CD14-positive monocyte (primary cell): Measurements from ENCODE around the gene KCNQ1. TPM values are rescaled to one million over a fixed set of nuclear protein-coding genes. Genes with fewer than 3 reads are reported as not detected.

ENCODE experiments used
- DNase-seq, 3 donors: peaks; one replicate each; pipeline ENCODE4 v3.0.0-alpha.2; 2011 to 2022
- H2AFZ ChIP-seq: 2 replicates; pipeline ENCODE4 v1.6.0; 2012; ENCODE audit warnings: mild to moderate bottlenecking, low read depth, low read length, inconsistent platforms; ENCODE audit not compliant: insufficient read depth, poor library complexity, severe bottlenecking
- H3K27ac ChIP-seq, 2 donors: 1 replicate in 1 of 2; 2 replicates in 1 of 2; pipeline ENCODE4 v1.5.1; 2012 to 2013; ENCODE audit warnings: low read length in 2 of 2, control low read depth in 1 of 2, inconsistent platforms in 1 of 2, low read depth in 1 of 2, mild to moderate bottlenecking in 1 of 2
- H3K27me3 ChIP-seq, 2 donors: one replicate each; pipeline versions ENCODE4 v1.6.0 to v1.6.1; 2011 to 2013; ENCODE audit warnings: low read length in 2 of 2; ENCODE audit not compliant: control insufficient read depth in 2 of 2, insufficient read depth in 2 of 2
- H3K36me3 ChIP-seq, 2 donors: replicated peaks in 1 of 2; 1 replicate in 1 of 2; 2 replicates in 1 of 2; pipeline versions ENCODE4 v1.5.1 to v1.6.1; 2012 to 2013; ENCODE audit warnings: low read length in 2 of 2, control low read depth in 1 of 2, inconsistent platforms in 1 of 2, mild to moderate bottlenecking in 1 of 2; ENCODE audit not compliant: insufficient read depth in 2 of 2, control insufficient read depth in 1 of 2
- H3K4me1 ChIP-seq, 2 donors: 1 replicate in 1 of 2; 2 replicates in 1 of 2; pipeline versions ENCODE4 v1.5.1 to v1.6.1; 2012 to 2013; ENCODE audit warnings: low read length in 2 of 2, control low read depth in 1 of 2, inconsistent platforms in 1 of 2, mild to moderate bottlenecking in 1 of 2, moderate library complexity in 1 of 2; ENCODE audit not compliant: insufficient read depth in 2 of 2, control insufficient read depth in 1 of 2
- H3K4me2 ChIP-seq: replicated peaks from 2 replicates; pipeline ENCODE3; 2012; ENCODE audit warnings: low read length, moderate library complexity, mild to moderate bottlenecking; ENCODE audit not compliant: poor library complexity, severe bottlenecking; ENCODE audit errors: extremely low read depth
- H3K4me3 ChIP-seq, 3 experiments: fragments of 200-600 bp in 1 of 3; sonication (generic) in 1 of 3; replicated peaks in 1 of 3; 1 replicate in 2 of 3; 2 replicates in 1 of 3; pipeline ENCODE4 v1.5.1; 2011 to 2013; ENCODE audit warnings: low read length in 3 of 3, mild to moderate bottlenecking in 3 of 3, control low read depth in 2 of 3, low read depth in 2 of 3, inconsistent platforms in 1 of 3, moderate library complexity in 1 of 3
- H3K79me2 ChIP-seq: 2 replicates; pipeline ENCODE4 v1.6.0; 2012; ENCODE audit warnings: mild to moderate bottlenecking, control low read depth, inconsistent platforms, low read length, moderate library complexity; ENCODE audit not compliant: insufficient read depth
- H3K9ac ChIP-seq: 2 replicates; pipeline ENCODE4 v1.6.0; 2017; ENCODE audit warnings: low read length, mild to moderate bottlenecking; ENCODE audit not compliant: insufficient read depth, poor library complexity, severe bottlenecking
- H3K9me3 ChIP-seq, 2 donors: replicated peaks in 1 of 2; 1 replicate in 1 of 2; 2 replicates in 1 of 2; pipeline versions ENCODE4 v1.5.1 to v1.6.1; 2012 to 2013; ENCODE audit warnings: low read length in 2 of 2, control low read depth in 1 of 2; ENCODE audit not compliant: control insufficient read depth in 1 of 2, insufficient read depth in 1 of 2
- H4K20me1 ChIP-seq: 2 replicates; pipeline ENCODE4 v1.6.0; 2012; ENCODE audit warnings: mild to moderate bottlenecking, low read length, control low read depth, moderate library complexity; ENCODE audit not compliant: insufficient read depth
- H3K27ac Mint-ChIP-seq, 7 donors: one replicate each; pipeline ENCODE4 v1.8.0; 2020; ENCODE audit warnings: mild to moderate bottlenecking in 7 of 7, mixed read lengths in 7 of 7, moderate library complexity in 6 of 7, inconsistent platforms in 2 of 7
- H3K27me3 Mint-ChIP-seq, 3 donors: one replicate each; pipeline ENCODE4 v1.8.0; 2021 to 2022; ENCODE audit warnings: low read depth in 3 of 3, mild to moderate bottlenecking in 3 of 3, mixed read lengths in 3 of 3, moderate library complexity in 3 of 3, inconsistent platforms in 1 of 3
- H3K36me3 Mint-ChIP-seq, 2 donors: one replicate each; pipeline ENCODE4 v1.8.0; 2020; ENCODE audit warnings: mixed read lengths in 2 of 2, inconsistent platforms in 1 of 2, mild to moderate bottlenecking in 1 of 2
- H3K4me1 Mint-ChIP-seq: one replicate; pipeline ENCODE4 v1.8.0; 2020; ENCODE audit warnings: mild to moderate bottlenecking, mixed read lengths
- H3K4me3 Mint-ChIP-seq, 2 donors: one replicate each; pipeline ENCODE4 v1.8.0; 2020; ENCODE audit warnings: mild to moderate bottlenecking in 2 of 2, mixed read lengths in 2 of 2, moderate library complexity in 1 of 2
- H3K9me3 Mint-ChIP-seq, 7 donors: one replicate each; pipeline ENCODE4 v1.8.0; 2020 to 2022; ENCODE audit warnings: mixed read lengths in 7 of 7, mild to moderate bottlenecking in 6 of 7, moderate library complexity in 6 of 7, inconsistent platforms in 2 of 7
- WGBS: methylation state at CpG from one replicate; pipeline ENCODE4 v1.1.5; 2013; ENCODE audit warnings: missing lambda C conversion rate; ENCODE audit not compliant: insufficient coverage; 5-methylcytosine and 5-hydroxymethylcytosine counted together
- intact Hi-C, 2 donors: fragments of 100-400 bp; cut with micrococcal nuclease; formaldehyde crosslinking; loops; one replicate each; pipeline versions ENCODE4 v1.15.0 to v1.15.1; 2023
- polyA plus RNA-seq, 3 donors: library from polyadenylated mRNA; depleted of rRNA in 1 of 3; unstranded in 2 of 3; stranded (reverse) in 1 of 3; fragments of 300-500 nt in 2 of 3; fragments of >200 nt in 1 of 3; fragmentation: Illumina TruSeq in 2 of 3; gene quantifications; 1 replicate in 2 of 3; 2 replicates in 1 of 3; pipeline ENCODE4 v1.2.3, GENCODE V29; 2012 to 2021
- TF ChIP-seq, protein P1 (sequence below): fragments of 200-600 bp; IDR thresholded peaks from one replicate; pipeline ENCODE4 v1.8.0; 2022; ENCODE audit warnings: antibody characterized with exemption, mild to moderate bottlenecking

Gene KCNQ1
- polyA plus RNA-seq, 3 donors: 14.9 to 31.8 (median 21.6) TPM

- TF ChIP-seq, protein P1, sequence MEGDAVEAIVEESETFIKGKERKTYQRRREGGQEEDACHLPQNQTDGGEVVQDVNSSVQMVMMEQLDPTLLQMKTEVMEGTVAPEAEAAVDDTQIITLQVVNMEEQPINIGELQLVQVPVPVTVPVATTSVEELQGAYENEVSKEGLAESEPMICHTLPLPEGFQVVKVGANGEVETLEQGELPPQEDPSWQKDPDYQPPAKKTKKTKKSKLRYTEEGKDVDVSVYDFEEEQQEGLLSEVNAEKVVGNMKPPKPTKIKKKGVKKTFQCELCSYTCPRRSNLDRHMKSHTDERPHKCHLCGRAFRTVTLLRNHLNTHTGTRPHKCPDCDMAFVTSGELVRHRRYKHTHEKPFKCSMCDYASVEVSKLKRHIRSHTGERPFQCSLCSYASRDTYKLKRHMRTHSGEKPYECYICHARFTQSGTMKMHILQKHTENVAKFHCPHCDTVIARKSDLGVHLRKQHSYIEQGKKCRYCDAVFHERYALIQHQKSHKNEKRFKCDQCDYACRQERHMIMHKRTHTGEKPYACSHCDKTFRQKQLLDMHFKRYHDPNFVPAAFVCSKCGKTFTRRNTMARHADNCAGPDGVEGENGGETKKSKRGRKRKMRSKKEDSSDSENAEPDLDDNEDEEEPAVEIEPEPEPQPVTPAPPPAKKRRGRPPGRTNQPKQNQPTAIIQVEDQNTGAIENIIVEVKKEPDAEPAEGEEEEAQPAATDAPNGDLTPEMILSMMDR: no peak
- Histone ChIP-seq H3K27ac (no peak overlapping the region), H4K20me1 (peaks cover 83% of the 10 kb centered on the region), H3K36me3 (peaks cover 7 to 25% of the 10 kb centered on the region in 2 donors), H3K27me3 (no peaks in the 10 kb centered on the region), H3K4me3 (no peak overlapping the region), H3K79me2 (no peaks in the 10 kb centered on the region), H3K4me1 (no peaks in the 10 kb centered on the region), H3K9ac (no peak overlapping the region), H2AFZ (no peak overlapping the region), H3K4me2 (no peak overlapping the region), H3K9me3 (no peaks in the 10 kb centered on the region)
- Mint-ChIP-seq H3K4me3 (no peak overlapping the region), H3K36me3 (peaks cover 26 to 40% of the 10 kb centered on the region in 2 donors), H3K4me1 (peaks cover 3% of the 10 kb centered on the region), H3K9me3 (peaks cover 0 to 2% (median 0%) of the 10 kb centered on the region in 7 donors), H3K27me3 (peaks cover 0 to under 1% (median 0%) of the 10 kb centered on the region in 3 donors), H3K27ac (peak overlapping the region in 1 of 7 donors; percentile 41)
- 88% methylated on average over 1 of the region's 7 CpGs for WGBS
- intact Hi-C loops: no loop called here
- no peak for DNase-seq
These were observed 270.1 kb downstream of the KCNQ1 start for GRCh38 chr11:2714871-2715270.

DNA sequence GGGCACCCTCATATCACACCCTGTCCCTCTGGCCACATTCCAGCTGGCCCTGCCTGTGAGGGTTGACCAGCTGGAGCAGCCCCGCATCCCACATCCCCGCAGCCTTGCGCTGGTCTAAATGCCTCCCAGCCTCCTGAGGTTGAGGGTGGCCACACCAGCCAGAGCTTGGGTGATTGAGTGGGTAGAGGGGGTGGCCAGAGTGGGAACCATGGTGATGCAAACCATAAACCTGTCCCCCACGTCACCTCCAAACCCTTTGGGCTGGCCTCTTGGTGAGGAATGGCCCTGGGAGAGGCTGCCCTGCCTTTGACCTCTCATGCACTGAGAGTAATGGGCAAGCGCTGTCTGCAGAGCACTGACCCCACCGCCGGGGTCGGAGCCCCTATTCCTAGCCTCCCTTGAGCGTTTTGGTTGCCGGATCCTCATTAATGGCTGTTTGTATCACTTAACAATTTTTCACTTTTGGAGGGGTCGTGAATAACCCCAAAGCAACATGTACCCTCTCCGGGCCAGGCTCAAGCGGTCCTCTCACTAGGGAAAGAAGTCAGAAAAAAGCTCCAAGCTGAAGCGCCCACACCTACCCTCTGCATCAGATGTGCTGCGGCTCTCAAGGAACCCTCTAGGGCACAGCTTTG lies 271.0 kb downstream of the KCNQ1 start:
- H3K27me3 Mint-ChIP-seq: peaks cover 0 to 3% (median 0%) of the 10 kb centered on the region in 3 donors
- no peak overlapping the region for H3K4me3 Mint-ChIP-seq
- no peaks in the 10 kb centered on the region for H3K79me2 ChIP-seq
- no peak overlapping the region for H3K9ac ChIP-seq
- intact Hi-C loops: no loop called here
- TF ChIP-seq, protein P1: no peak
- H3K9me3 ChIP-seq: no peaks in the 10 kb centered on the region
- peaks cover 87% of the 10 kb centered on the region for H4K20me1 ChIP-seq
- 99% methylated on average over 10 of the region's 15 CpGs for WGBS
- no peak overlapping the region for H3K4me2 ChIP-seq
- H3K27ac Mint-ChIP-seq: no peak overlapping the region
- peaks cover 26 to 41% of the 10 kb centered on the region in 2 donors for H3K36me3 Mint-ChIP-seq
- no peak overlapping the region for H3K27ac ChIP-seq
- DNase-seq: no peak
- H2AFZ ChIP-seq: no peak overlapping the region
- H3K4me1 ChIP-seq: no peaks in the 10 kb centered on the region
- no peaks in the 10 kb centered on the region for H3K9me3 Mint-ChIP-seq
- H3K4me1 Mint-ChIP-seq: peaks cover 3% of the 10 kb centered on the region
- H3K4me3 ChIP-seq: no peak overlapping the region
- H3K27me3 ChIP-seq: no peaks in the 10 kb centered on the region
- H3K36me3 ChIP-seq: peaks cover 7 to 25% of the 10 kb centered on the region in 2 donors
